B cell (primary cell): ENCODE data around the gene RPGR. TPM values are rescaled to one million over a fixed set of nuclear protein-coding genes. Genes with fewer than 3 reads are reported as not detected.
A peak's percentile ranks its signal among the peaks of the same experiment; 100 is the strongest.

Source experiments
- ATAC-seq: fragments of 200-7000 bp; cut with Tn5 transposase; one replicate; pipeline ENCODE4 v1.10.0; 2021; ENCODE audit warnings: low read depth, mild to moderate bottlenecking, moderate number of reproducible peaks, moderate library complexity
- CTCF ChIA-PET: fragments of 350-600 bp; sonication (Branson Sonifier 250); formaldehyde crosslinking; loops from one replicate; lab custom pipeline; 2021; ENCODE audit warnings: antibody characterized with exemption, inconsistent platforms; lab: Charles Lee
- POLR2A ChIA-PET: fragments of 350-600 bp; sonication (Branson Sonifier 250); formaldehyde crosslinking; loops from one replicate; lab custom pipeline; 2021; ENCODE audit warnings: antibody characterized with exemption; lab: Charles Lee
- DNase-seq: peaks from one replicate; pipeline ENCODE4 v3.0.0; 2013
- H2AFZ ChIP-seq: 2 replicates; pipeline ENCODE4 v1.6.1; 2012; ENCODE audit warnings: mild to moderate bottlenecking, low read depth, low read length; ENCODE audit not compliant: insufficient read depth, poor library complexity, severe bottlenecking
- H3K27ac ChIP-seq, 2 donors: 1 replicate in 1 of 2; 2 replicates in 1 of 2; pipeline ENCODE4 v1.5.1; 2012 to 2013; ENCODE audit warnings: low read length in 2 of 2, mild to moderate bottlenecking in 2 of 2, moderate library complexity in 1 of 2
- H3K27me3 ChIP-seq, 4 experiments: fragments of 200-600 bp in 1 of 4; sonication (generic) in 1 of 4; replicated peaks in 1 of 4; 1 replicate in 2 of 4; 2 replicates in 2 of 4; pipeline versions ENCODE4 v1.6.1 to v1.7.0; 2013 to 2016; ENCODE audit warnings: low read length in 3 of 4, mild to moderate bottlenecking in 2 of 4, mixed read lengths in 1 of 4, moderate library complexity in 1 of 4; ENCODE audit not compliant: insufficient read depth in 4 of 4, control insufficient read depth in 3 of 4; ENCODE audit errors: control extremely low read depth in 1 of 4
- H3K36me3 ChIP-seq, 2 experiments: replicated peaks in 1 of 2; 1 replicate in 1 of 2; 2 replicates in 1 of 2; pipeline versions ENCODE4 v1.6.1 to v1.7.1; 2013; ENCODE audit warnings: low read length in 1 of 2; ENCODE audit not compliant: insufficient read depth in 2 of 2, control insufficient read depth in 1 of 2; ENCODE audit errors: control extremely low read depth in 1 of 2, extremely low read depth in 1 of 2
- H3K4me1 ChIP-seq, 2 donors: fragments of 200-600 bp in 1 of 2; sonication (generic) in 1 of 2; 1 replicate in 1 of 2; 2 replicates in 1 of 2; pipeline versions ENCODE4 v1.5.1 to v1.6.1; 2013 to 2017; ENCODE audit warnings: low read length in 2 of 2; ENCODE audit not compliant: control insufficient read depth in 2 of 2, insufficient read depth in 2 of 2
- H3K4me2 ChIP-seq: replicated peaks from 2 replicates; pipeline ENCODE3; 2012; ENCODE audit warnings: mild to moderate bottlenecking, low read depth, low read length; ENCODE audit not compliant: poor library complexity, severe bottlenecking
- H3K4me3 ChIP-seq, 5 experiments: fragments of 200-600 bp in 1 of 5; sonication (generic) in 1 of 5; 1 replicate in 3 of 5; 2 replicates in 2 of 5; pipeline versions ENCODE4 v1.5.1 to v1.7.0; 2011 to 2016; ENCODE audit warnings: low read length in 4 of 5, mild to moderate bottlenecking in 4 of 5, low read depth in 2 of 5, control low read depth in 1 of 5, moderate library complexity in 1 of 5; ENCODE audit not compliant: insufficient read depth in 1 of 5; ENCODE audit errors: control extremely low read depth in 1 of 5, extremely low read depth in 1 of 5
- H3K79me2 ChIP-seq: fragments of 200-600 bp; sonication (generic); one replicate; pipeline ENCODE4 v1.6.0; 2016; ENCODE audit warnings: low read length; ENCODE audit not compliant: control insufficient read depth, insufficient read depth
- H3K9ac ChIP-seq: fragments of 200-600 bp; sonication (generic); 2 replicates; pipeline ENCODE4 v1.6.1; 2017; ENCODE audit warnings: mild to moderate bottlenecking, low read length, moderate library complexity
- H3K9me3 ChIP-seq, 3 donors: one replicate each; pipeline versions ENCODE4 v1.6.1 to v1.7.1; 2013; ENCODE audit warnings: low read length in 2 of 3; ENCODE audit not compliant: control insufficient read depth in 2 of 3, insufficient read depth in 1 of 3; ENCODE audit errors: control extremely low read depth in 1 of 3
- H4K20me1 ChIP-seq: 2 replicates; pipeline ENCODE4 v1.6.0; 2012; ENCODE audit warnings: mild to moderate bottlenecking, low read length; ENCODE audit not compliant: insufficient read depth, control insufficient read depth, poor library complexity, severe bottlenecking
- H3K27ac Mint-ChIP-seq: one replicate; pipeline ENCODE4 v1.8.0; 2021; ENCODE audit warnings: mixed read lengths
- H3K27me3 Mint-ChIP-seq: one replicate; pipeline ENCODE4 v1.8.0; 2021; ENCODE audit warnings: mixed read lengths
- H3K4me1 Mint-ChIP-seq: one replicate; pipeline ENCODE4 v1.8.0; 2021; ENCODE audit warnings: mixed read lengths
- H3K4me3 Mint-ChIP-seq: one replicate; pipeline ENCODE4 v1.8.0; 2021; ENCODE audit warnings: mixed read lengths
- H3K9me3 Mint-ChIP-seq: one replicate; pipeline ENCODE4 v1.8.0; 2022; ENCODE audit warnings: mixed read lengths; ENCODE audit not compliant: insufficient read depth
- EZH2 ChIP-seq: IDR thresholded peaks from 2 replicates; pipeline ENCODE4 v1.6.1; 2012; ENCODE audit warnings: borderline replicate concordance, low read depth, mild to moderate bottlenecking, moderate library complexity, low read length; ENCODE audit not compliant: insufficient read depth, poor library complexity, severe bottlenecking
- WGBS: methylation state at CpG from one replicate; pipeline ENCODE4 v1.1.5; 2013; ENCODE audit warnings: missing lambda C conversion rate; ENCODE audit not compliant: insufficient coverage; 5-methylcytosine and 5-hydroxymethylcytosine counted together
- intact Hi-C: fragments of 100-400 bp; cut with micrococcal nuclease; formaldehyde crosslinking; loops from one replicate; pipeline ENCODE4 v1.10.0; 2022
- polyA minus RNA-seq: library from RNA; depleted of rRNA, polyadenylated mRNA; stranded (reverse); fragments of >200 nt; gene quantifications from 2 replicates; pipeline ENCODE4 v1.2.3, GENCODE V29; 2012
- polyA plus RNA-seq: library from polyadenylated mRNA; depleted of rRNA; stranded (reverse); fragments of >200 nt; gene quantifications from 2 replicates; pipeline ENCODE4 v1.2.3, GENCODE V29; 2012
- total RNA-seq, 2 donors: library from RNA; stranded (reverse); fragments of 120-200 nt in 1 of 2; gene quantifications; 1 replicate in 1 of 2; 2 replicates in 1 of 2; pipeline versions ENCODE4 v1.2.3 to v1.2.4, GENCODE V29; 2013 to 2022
- TF ChIP-seq, protein P1 (sequence below): fragments of 200-600 bp; IDR thresholded peaks from one replicate; pipeline ENCODE4 v1.8.0; 2022; ENCODE audit warnings: antibody characterized with exemption, mild to moderate bottlenecking

Gene RPGR
- 26.3 and 26.8 TPM in 2 replicates for total RNA-seq
- 9.1 TPM for total RNA-seq (2013)
- polyA plus RNA-seq = 4.2 and 7.3 TPM in 2 replicates
- 4.4 and 7.2 TPM in 2 replicates for polyA minus RNA-seq

- H3K79me2 ChIP-seq = no peaks in the 10 kb centered on the region
- no peaks in the 10 kb centered on the region for H3K9me3 ChIP-seq
- H3K4me1 ChIP-seq = peaks cover 0 to 11% of the 10 kb centered on the region in 2 donors
- H3K27ac ChIP-seq = peak within 1 kb of the TSS; percentile 77 to 99
- TF ChIP-seq, protein P1, sequence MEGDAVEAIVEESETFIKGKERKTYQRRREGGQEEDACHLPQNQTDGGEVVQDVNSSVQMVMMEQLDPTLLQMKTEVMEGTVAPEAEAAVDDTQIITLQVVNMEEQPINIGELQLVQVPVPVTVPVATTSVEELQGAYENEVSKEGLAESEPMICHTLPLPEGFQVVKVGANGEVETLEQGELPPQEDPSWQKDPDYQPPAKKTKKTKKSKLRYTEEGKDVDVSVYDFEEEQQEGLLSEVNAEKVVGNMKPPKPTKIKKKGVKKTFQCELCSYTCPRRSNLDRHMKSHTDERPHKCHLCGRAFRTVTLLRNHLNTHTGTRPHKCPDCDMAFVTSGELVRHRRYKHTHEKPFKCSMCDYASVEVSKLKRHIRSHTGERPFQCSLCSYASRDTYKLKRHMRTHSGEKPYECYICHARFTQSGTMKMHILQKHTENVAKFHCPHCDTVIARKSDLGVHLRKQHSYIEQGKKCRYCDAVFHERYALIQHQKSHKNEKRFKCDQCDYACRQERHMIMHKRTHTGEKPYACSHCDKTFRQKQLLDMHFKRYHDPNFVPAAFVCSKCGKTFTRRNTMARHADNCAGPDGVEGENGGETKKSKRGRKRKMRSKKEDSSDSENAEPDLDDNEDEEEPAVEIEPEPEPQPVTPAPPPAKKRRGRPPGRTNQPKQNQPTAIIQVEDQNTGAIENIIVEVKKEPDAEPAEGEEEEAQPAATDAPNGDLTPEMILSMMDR = peak; percentile 77
- no peak for TF ChIP-seq EZH2
- peak within 1 kb of the TSS; percentile 93 for H3K9ac ChIP-seq
- H4K20me1 ChIP-seq = no peaks in the 10 kb centered on the region
- peak within 1 kb of the TSS; percentile 99 for H3K27ac Mint-ChIP-seq
- H3K4me3 Mint-ChIP-seq = peak within 1 kb of the TSS; percentile 95
- H3K27me3 ChIP-seq = no peaks in the 10 kb centered on the region
- H3K4me3 ChIP-seq = peak within 1 kb of the TSS; percentile 51 to 65 (median 62)
- H3K9me3 Mint-ChIP-seq = no peaks in the 10 kb centered on the region
- no peaks in the 10 kb centered on the region for H3K27me3 Mint-ChIP-seq
- ChIA-PET CTCF (interaction anchor here (0.6 to 2.6 kb wide), 18 partner anchors 8 to 582 kb away, joined by 3 to 20 read pairs (median 6); no protein-coding TSS in a partner anchor), POLR2A (interaction anchor here (0.6 kb wide), 1 partner anchor 115 kb away, joined by 3 read pairs; no protein-coding TSS in a partner anchor)
- under 1% methylated on average over 44 of the region's 67 CpGs for WGBS
- DNase-seq (peak; percentile 94), ATAC-seq (peak; percentile 96)
- H2AFZ ChIP-seq = peak within 1 kb of the TSS; percentile 60
- H3K4me1 Mint-ChIP-seq = peaks cover 19% of the 10 kb centered on the region
- H3K36me3 ChIP-seq = no peaks in the 10 kb centered on the region
- intact Hi-C loops = loop anchor here (1.0 to 5.0 kb wide), 6 partner anchors 40 to 820 kb away; partner anchors contain the start of gene DYNLT3
- H3K4me2 ChIP-seq = peak within 1 kb of the TSS; percentile 68
Observed at GRCh38 chrX:38327007-38327774, at the start of gene RPGR. TSS of gene RPGR (minus strand) at chrX:38327509. CDS start at chrX:38327367, 142 bp downstream.

DNA sequence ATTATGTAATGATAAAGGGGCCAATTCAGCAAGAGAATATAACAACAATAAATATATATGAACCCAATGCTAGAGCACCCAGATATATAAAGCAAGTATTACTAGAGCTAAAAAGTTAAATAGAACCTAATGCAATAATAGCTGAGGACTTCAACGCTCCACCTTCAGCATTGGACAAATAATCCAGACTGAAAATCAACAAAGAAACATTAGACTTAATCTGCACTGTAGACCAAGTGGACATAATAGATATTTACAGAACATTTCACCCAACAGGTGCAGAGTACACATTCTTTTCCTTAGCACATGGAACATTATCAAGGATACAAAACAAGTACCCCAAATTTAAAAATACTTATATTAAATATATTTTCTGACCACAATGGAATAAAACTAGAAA is 49.4 kb upstream of the RPGR start:
- Histone ChIP-seq H3K27me3 (peaks cover 0 to 3% (median 0%) of the 10 kb centered on the region in 4 experiments), H4K20me1 (no peaks in the 10 kb centered on the region), H3K27ac (no peak overlapping the region), H3K79me2 (no peaks in the 10 kb centered on the region), H3K4me2 (no peak overlapping the region), H3K9ac (no peak overlapping the region), H2AFZ (no peak overlapping the region), H3K4me3 (no peak overlapping the region), H3K36me3 (no peaks in the 10 kb centered on the region), H3K9me3 (no peaks in the 10 kb centered on the region), H3K4me1 (no peaks in the 10 kb centered on the region)
- intact Hi-C loops = no loop called here
- no CpG with 5 or more reads among the region's 1 CpG for WGBS
- no peak overlapping the region for H3K4me3 Mint-ChIP-seq
- H3K9me3 Mint-ChIP-seq = no peaks in the 10 kb centered on the region
- ATAC-seq (no peak), DNase-seq (no peak)
- ChIA-PET POLR2A (no interaction called here), CTCF (no interaction called here)
- H3K27me3 Mint-ChIP-seq = peaks cover 6% of the 10 kb centered on the region
- H3K4me1 Mint-ChIP-seq = no peaks in the 10 kb centered on the region
- TF ChIP-seq, protein P1 = no peak
- no peak for TF ChIP-seq EZH2
- H3K27ac Mint-ChIP-seq = no peak overlapping the region
